ENCODE data around the gene UBE3B. TPM values are rescaled to one million over a fixed set of nuclear protein-coding genes. Genes with fewer than 3 reads are reported as not detected.

Gene UBE3B
- polyA plus RNA-seq, 1 donor (not counting 4 experiments of a cell fraction or from before 2014, with no cell fraction given): 27.1 TPM

DNA sequence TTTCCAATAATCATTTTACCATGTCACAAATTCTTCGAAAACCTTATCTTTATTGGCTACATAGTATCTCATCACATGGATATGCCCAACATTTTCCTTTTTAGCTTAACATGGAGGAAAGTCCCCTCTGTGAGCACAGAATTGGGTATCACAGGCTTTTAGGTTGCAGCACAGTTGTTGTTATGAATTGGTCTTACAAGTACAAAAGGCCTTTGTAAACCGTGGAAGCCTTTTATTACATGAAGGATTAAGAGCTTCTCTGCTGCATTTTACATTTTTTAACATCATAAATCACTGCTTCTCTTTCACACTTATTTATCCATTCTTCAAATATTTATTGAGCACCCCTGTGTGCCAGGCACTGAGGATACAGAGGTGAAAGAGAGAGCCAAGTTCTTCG is 26.2 kb downstream of the UBE3B start:
- Histone ChIP-seq H3K79me2 (ENCODE audit: control insufficient read depth, insufficient read depth, low read length) (no peaks in the 10 kb centered on the region), H3K9me1 (ENCODE audit: control insufficient read depth, extremely low read depth, insufficient read depth, low read length) (no peaks in the 10 kb centered on the region), H3K4me3 (ENCODE audit: control insufficient read depth in 2 of 3, extremely low read depth in 1 of 3, insufficient read depth in 2 of 3, low read depth in 1 of 3, low read length in 3 of 3) (no peak overlapping the region), H3K36me3 (ENCODE audit: control insufficient read depth in 2 of 2, extremely low read depth in 1 of 2, insufficient read depth in 2 of 2, low read length in 2 of 2) (peaks cover 32 to 34% of the 10 kb centered on the region in 2 experiments), H3K27me3 (ENCODE audit: control insufficient read depth, extremely low read depth, insufficient read depth, low read length) (no peaks in the 10 kb centered on the region), H3K9ac (ENCODE audit: control insufficient read depth, extremely low read depth, insufficient read depth, low read length) (no peak overlapping the region), H4K20me1 (ENCODE audit: control insufficient read depth, extremely low read depth, insufficient read depth, low read length) (no peaks in the 10 kb centered on the region), H3K4me2 (ENCODE audit: control insufficient read depth, extremely low read depth, insufficient read depth, low read depth, low read length) (no peak overlapping the region), H3K27ac (ENCODE audit: control insufficient read depth, insufficient read depth, low read length) (no peak overlapping the region), H3K4me1 (ENCODE audit: control insufficient read depth, extremely low read depth, insufficient read depth, low read length) (no peaks in the 10 kb centered on the region), H3K9me3 (ENCODE audit: control insufficient read depth, low read depth, low read length) (no peaks in the 10 kb centered on the region), H2AFZ (ENCODE audit: control insufficient read depth, low read length) (no peak overlapping the region)
- TF ChIP-seq, protein P1, sequence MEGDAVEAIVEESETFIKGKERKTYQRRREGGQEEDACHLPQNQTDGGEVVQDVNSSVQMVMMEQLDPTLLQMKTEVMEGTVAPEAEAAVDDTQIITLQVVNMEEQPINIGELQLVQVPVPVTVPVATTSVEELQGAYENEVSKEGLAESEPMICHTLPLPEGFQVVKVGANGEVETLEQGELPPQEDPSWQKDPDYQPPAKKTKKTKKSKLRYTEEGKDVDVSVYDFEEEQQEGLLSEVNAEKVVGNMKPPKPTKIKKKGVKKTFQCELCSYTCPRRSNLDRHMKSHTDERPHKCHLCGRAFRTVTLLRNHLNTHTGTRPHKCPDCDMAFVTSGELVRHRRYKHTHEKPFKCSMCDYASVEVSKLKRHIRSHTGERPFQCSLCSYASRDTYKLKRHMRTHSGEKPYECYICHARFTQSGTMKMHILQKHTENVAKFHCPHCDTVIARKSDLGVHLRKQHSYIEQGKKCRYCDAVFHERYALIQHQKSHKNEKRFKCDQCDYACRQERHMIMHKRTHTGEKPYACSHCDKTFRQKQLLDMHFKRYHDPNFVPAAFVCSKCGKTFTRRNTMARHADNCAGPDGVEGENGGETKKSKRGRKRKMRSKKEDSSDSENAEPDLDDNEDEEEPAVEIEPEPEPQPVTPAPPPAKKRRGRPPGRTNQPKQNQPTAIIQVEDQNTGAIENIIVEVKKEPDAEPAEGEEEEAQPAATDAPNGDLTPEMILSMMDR (optimal IDR thresholded peaks at IDR 0.05 in 1 of 3, IDR thresholded peaks at IDR 0.05 in 1 of 3, conservative IDR thresholded peaks at IDR 0.05 in 1 of 3; ENCODE audit: extremely low read depth in 1 of 3, insufficient read depth in 2 of 3, low read length in 3 of 3): no peak
- TF ChIP-seq EZH2 (IDR thresholded peaks at IDR 0.05; ENCODE audit: low read length): no peak
- FAIRE-seq (no peak), DNase-seq (ENCODE audit: low read depth, low spot score) (no peak)
- dilution Hi-C loops (cut with MboI; ENCODE audit: extremely low pct_ligation_motif_present, low sequenced_read_pairs): no loop called here

DNA sequence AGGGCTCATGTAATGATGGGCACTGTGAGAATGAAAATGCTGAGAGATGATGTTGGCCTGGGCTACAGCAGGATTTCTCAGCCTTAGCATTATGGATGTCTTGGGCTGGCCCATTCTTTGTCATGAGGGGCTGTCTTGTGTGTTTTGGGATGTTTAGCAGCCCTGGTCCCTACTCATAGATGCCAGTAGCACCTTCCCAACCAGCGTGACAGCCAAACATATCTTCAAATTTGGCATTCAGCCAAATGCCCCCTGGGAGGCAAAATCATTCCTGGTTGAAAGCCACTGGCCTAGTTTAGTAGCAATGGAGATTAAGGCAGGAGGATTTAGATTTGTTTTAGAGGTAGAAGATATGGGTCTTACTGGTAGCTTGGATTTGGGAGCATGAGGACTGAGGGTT is 26.6 kb downstream of the UBE3B start:
- H3K36me3 ChIP-seq (ENCODE audit: control insufficient read depth in 2 of 2, extremely low read depth in 1 of 2, insufficient read depth in 2 of 2, low read length in 2 of 2): peaks cover 32 to 34% of the 10 kb centered on the region in 2 experiments
- H3K27me3 ChIP-seq (ENCODE audit: control insufficient read depth, extremely low read depth, insufficient read depth, low read length): no peaks in the 10 kb centered on the region
- H3K9me1 ChIP-seq (ENCODE audit: control insufficient read depth, extremely low read depth, insufficient read depth, low read length): no peaks in the 10 kb centered on the region
- H3K9me3 ChIP-seq (ENCODE audit: control insufficient read depth, low read depth, low read length): no peaks in the 10 kb centered on the region
- no peak overlapping the region for H3K4me2 ChIP-seq (ENCODE audit: control insufficient read depth, extremely low read depth, insufficient read depth, low read depth, low read length)
- dilution Hi-C loops (cut with MboI; ENCODE audit: extremely low pct_ligation_motif_present, low sequenced_read_pairs): no loop called here
- H3K27ac ChIP-seq (ENCODE audit: control insufficient read depth, insufficient read depth, low read length): no peak overlapping the region
- DNase-seq (ENCODE audit: low read depth, low spot score) (no peak), FAIRE-seq (no peak)
- H3K4me3 ChIP-seq (ENCODE audit: control insufficient read depth in 2 of 3, extremely low read depth in 1 of 3, insufficient read depth in 2 of 3, low read depth in 1 of 3, low read length in 3 of 3): no peak overlapping the region
- H3K4me1 ChIP-seq (ENCODE audit: control insufficient read depth, extremely low read depth, insufficient read depth, low read length): no peaks in the 10 kb centered on the region
- no peaks in the 10 kb centered on the region for H3K79me2 ChIP-seq (ENCODE audit: control insufficient read depth, insufficient read depth, low read length)
- H3K9ac ChIP-seq (ENCODE audit: control insufficient read depth, extremely low read depth, insufficient read depth, low read length): no peak overlapping the region
- no peak overlapping the region for H2AFZ ChIP-seq (ENCODE audit: control insufficient read depth, low read length)
- no peaks in the 10 kb centered on the region for H4K20me1 ChIP-seq (ENCODE audit: control insufficient read depth, extremely low read depth, insufficient read depth, low read length)
- TF ChIP-seq, protein P1 (optimal IDR thresholded peaks at IDR 0.05 in 1 of 3, IDR thresholded peaks at IDR 0.05 in 1 of 3, conservative IDR thresholded peaks at IDR 0.05 in 1 of 3; ENCODE audit: extremely low read depth in 1 of 3, insufficient read depth in 2 of 3, low read length in 3 of 3): no peak
- no peak for TF ChIP-seq EZH2 (IDR thresholded peaks at IDR 0.05; ENCODE audit: low read length)
